Upper lobe of left lung (tissue), 4 donors: ENCODE data around the gene FOXL1.

ENCODE experiments used
- POLR2A ChIP-seq, 4 donors: fragments of 450-650 bp; IDR thresholded peaks; one replicate each; pipeline ENCODE4 v1.5.1; 2016 to 2017; ENCODE audit warnings: antibody characterized with exemption in 4 of 4, mild to moderate bottlenecking in 2 of 4
- POLR2AphosphoS5 ChIP-seq, 2 donors: sonication (generic); formaldehyde crosslinking; IDR thresholded peaks; one replicate each; pipeline ENCODE4 v1.5.1; 2017; ENCODE audit warnings: antibody characterized with exemption in 2 of 2
- TF ChIP-seq, protein P1 (sequence below), 6 experiments: fragments of 450-650 bp in 4 of 6; fragments of 200-600 bp in 2 of 6; sonication (generic) in 2 of 6; IDR thresholded peaks; one replicate each; pipeline ENCODE4 v1.5.1; 2016 to 2019; ENCODE audit warnings: antibody characterized with exemption in 6 of 6

DNA sequence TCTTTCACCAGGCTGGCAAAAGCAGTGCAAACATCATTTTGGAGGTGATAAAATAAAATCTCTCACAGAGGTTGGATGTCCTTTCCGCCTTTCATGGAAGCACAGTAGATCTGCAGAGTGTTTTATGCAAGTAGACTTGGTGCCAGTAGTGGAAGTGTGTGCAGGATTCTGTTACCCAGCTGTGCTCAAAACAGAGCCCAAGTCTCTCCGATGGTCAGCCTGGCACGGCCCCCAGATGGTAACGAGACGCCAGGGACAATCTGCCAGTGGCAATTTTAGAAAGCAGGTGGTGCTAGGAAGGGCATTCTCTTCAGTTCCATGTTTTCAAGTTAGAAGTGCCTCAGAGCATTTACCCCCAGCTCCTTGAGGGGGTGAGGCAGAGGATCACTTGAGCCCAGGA, 21.8 kb upstream of the FOXL1 start:
- TF ChIP-seq, protein P1, sequence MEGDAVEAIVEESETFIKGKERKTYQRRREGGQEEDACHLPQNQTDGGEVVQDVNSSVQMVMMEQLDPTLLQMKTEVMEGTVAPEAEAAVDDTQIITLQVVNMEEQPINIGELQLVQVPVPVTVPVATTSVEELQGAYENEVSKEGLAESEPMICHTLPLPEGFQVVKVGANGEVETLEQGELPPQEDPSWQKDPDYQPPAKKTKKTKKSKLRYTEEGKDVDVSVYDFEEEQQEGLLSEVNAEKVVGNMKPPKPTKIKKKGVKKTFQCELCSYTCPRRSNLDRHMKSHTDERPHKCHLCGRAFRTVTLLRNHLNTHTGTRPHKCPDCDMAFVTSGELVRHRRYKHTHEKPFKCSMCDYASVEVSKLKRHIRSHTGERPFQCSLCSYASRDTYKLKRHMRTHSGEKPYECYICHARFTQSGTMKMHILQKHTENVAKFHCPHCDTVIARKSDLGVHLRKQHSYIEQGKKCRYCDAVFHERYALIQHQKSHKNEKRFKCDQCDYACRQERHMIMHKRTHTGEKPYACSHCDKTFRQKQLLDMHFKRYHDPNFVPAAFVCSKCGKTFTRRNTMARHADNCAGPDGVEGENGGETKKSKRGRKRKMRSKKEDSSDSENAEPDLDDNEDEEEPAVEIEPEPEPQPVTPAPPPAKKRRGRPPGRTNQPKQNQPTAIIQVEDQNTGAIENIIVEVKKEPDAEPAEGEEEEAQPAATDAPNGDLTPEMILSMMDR (IDR thresholded peaks at IDR 0.05), result no peak
- no peak for TF ChIP-seq POLR2AphosphoS5 (IDR thresholded peaks at IDR 0.05)
- no peak for TF ChIP-seq POLR2A (IDR thresholded peaks at IDR 0.05)
